ENCODE results near the gene LARP4B. TPM values are rescaled to one million over a fixed set of nuclear protein-coding genes. Genes with fewer than 3 reads are reported as not detected.
"Not testable (repeated sequence)": the region's sequence is repeated elsewhere in the genome, so short reads cannot be mapped to it uniquely, and the experiment has no call there.

LARP4B gene
- total RNA-seq, 4 donors from 2014 or later, result 24.9 to 47.5 (median 35.2) TPM

GRCh38 chr10:772227-772637 lies 159.3 kb downstream of the LARP4B start:
- peaks cover 0 to 23% (median 0%) of the 10 kb centered on the region in 3 donors for H3K9me3 ChIP-seq
- no peaks in the 10 kb centered on the region for H3K27me3 ChIP-seq
- H3K27ac ChIP-seq, result no peak overlapping the region
- no peaks in the 10 kb centered on the region for H3K36me3 ChIP-seq
- no peak for ATAC-seq
- H3K4me3 ChIP-seq, result no peak overlapping the region
- TF ChIP-seq POLR2A (IDR thresholded peaks at IDR 0.05) (no peak), EP300 (IDR thresholded peaks at IDR 0.05) (no peak), CTCF (IDR thresholded peaks at IDR 0.05) (no peak), POLR2AphosphoS5 (IDR thresholded peaks at IDR 0.05) (no peak)
- no CpG with 5 or more reads among the region's 14 CpGs for WGBS, 2 donors (ENCODE audit: low coverage in 1 of 2)
- peaks cover 0 to 14% (median 0%) of the 10 kb centered on the region in 3 donors for H3K4me1 ChIP-seq

GRCh38 chr10:771647-772046 lies 159.9 kb downstream of the LARP4B start:
- no peak for TF ChIP-seq CTCF (IDR thresholded peaks at IDR 0.05)
- Histone ChIP-seq H3K9me3 (peaks cover 0 to 26% (median 0%) of the 10 kb centered on the region in 3 donors), H3K4me3 (no peak overlapping the region), H3K27ac (no peak overlapping the region), H3K4me1 (peaks cover 0 to 14% (median 0%) of the 10 kb centered on the region in 3 donors), H3K36me3 (no peaks in the 10 kb centered on the region), H3K27me3 (no peaks in the 10 kb centered on the region)
- ATAC-seq, result no peak
- 81 to 97% methylated on average over 4 to 8 of the region's 10 CpGs for WGBS, 2 donors (ENCODE audit: low coverage in 1 of 2)

- no peaks in the 10 kb centered on the region for H3K36me3 ChIP-seq
- H3K27me3 ChIP-seq, result no peaks in the 10 kb centered on the region
- H3K9me3 ChIP-seq, result peaks cover 0 to 26% (median 0%) of the 10 kb centered on the region in 3 donors
- peaks cover 0 to 14% (median 0%) of the 10 kb centered on the region in 3 donors for H3K4me1 ChIP-seq
- WGBS, 2 donors (ENCODE audit: low coverage in 1 of 2), result 90 to 94% methylated on average over 5 to 6 of the region's 15 CpGs
- ATAC-seq, result no peak
- H3K27ac ChIP-seq, result no peak overlapping the region
- TF ChIP-seq EP300 (IDR thresholded peaks at IDR 0.05) (no peak), POLR2AphosphoS5 (IDR thresholded peaks at IDR 0.05) (no peak), CTCF (IDR thresholded peaks at IDR 0.05) (no peak), POLR2A (IDR thresholded peaks at IDR 0.05) (no peak)
- no peak overlapping the region for H3K4me3 ChIP-seq
These were observed 160.5 kb downstream of the LARP4B start for GRCh38 chr10:770975-771374.

- not testable (repeated sequence) for H3K27me3 ChIP-seq, H3K36me3 ChIP-seq, ATAC-seq, H3K4me3 ChIP-seq, H3K4me1 ChIP-seq, H3K27ac ChIP-seq
- peaks cover 0 to 26% (median 0%) of the 10 kb centered on the region in 3 donors for H3K9me3 ChIP-seq
- 91 to 94% methylated on average over 6 to 9 of the region's 13 CpGs for WGBS, 2 donors (ENCODE audit: low coverage in 1 of 2)
These were observed 161.3 kb downstream of the LARP4B start for GRCh38 chr10:770048-770712.

GRCh38 chr10:767794-768193 lies 163.7 kb downstream of the LARP4B start:
- no peak overlapping the region for H3K4me3 ChIP-seq
- whole genome bisulfite sequencing, 2 donors (ENCODE audit: low coverage in 1 of 2), result 86 to 94% methylated on average over 2 of the region's 2 CpGs

More at GRCh38 chr10:767794-768193, 163.7 kb downstream of the LARP4B start:
- Histone ChIP-seq H3K27ac (no peak overlapping the region), H3K36me3 (no peaks in the 10 kb centered on the region), H3K4me1 (no peaks in the 10 kb centered on the region), H3K27me3 (no peaks in the 10 kb centered on the region), H3K9me3 (peaks cover 0 to 26% (median 0%) of the 10 kb centered on the region in 3 donors)
- TF ChIP-seq CTCF (IDR thresholded peaks at IDR 0.05), result no peak
- no peak for TF ChIP-seq POLR2A (IDR thresholded peaks at IDR 0.05)
- no peak for TF ChIP-seq POLR2AphosphoS5 (IDR thresholded peaks at IDR 0.05)
- TF ChIP-seq EP300 (IDR thresholded peaks at IDR 0.05), result no peak
- ATAC-seq, result no peak

Measured in gastroesophageal sphincter (tissue), 4 donors.